Heart right ventricle (tissue), 16 donors: ENCODE results near the gene FZD1. TPM values are rescaled to one million over a fixed set of nuclear protein-coding genes. Genes with fewer than 3 reads are reported as not detected.

Experiments
- ATAC-seq, 8 donors: fragments of 200-7000 bp; cut with Tn5 transposase; one replicate each; pipeline ENCODE4 v1.9.1; 2020; ENCODE audit warnings: mild to moderate bottlenecking in 8 of 8, moderate library complexity in 8 of 8, moderate number of reproducible peaks in 1 of 8
- DNase-seq, 2 donors: peaks; one replicate each; pipeline ENCODE4 v3.0.0-alpha.2; 2020
- H3K27ac ChIP-seq, 10 donors: fragments of 200-600 bp; sonication (generic) in 2 of 10; one replicate each; pipeline versions ENCODE4 v1.5.0 to v1.8.0; 2020 to 2022; ENCODE audit warnings: mild to moderate bottlenecking in 3 of 10
- H3K27me3 ChIP-seq, 7 donors: fragments of 200-600 bp; one replicate each; pipeline ENCODE4 v1.8.0; 2021 to 2022; ENCODE audit warnings: mild to moderate bottlenecking in 2 of 7
- H3K36me3 ChIP-seq, 9 donors: fragments of 200-600 bp; sonication (generic) in 1 of 9; one replicate each; pipeline versions ENCODE4 v1.5.0 to v1.8.0; 2020 to 2022; ENCODE audit warnings: mild to moderate bottlenecking in 2 of 9
- H3K4me1 ChIP-seq, 9 donors: fragments of 200-600 bp; sonication (generic) in 1 of 9; one replicate each; pipeline versions ENCODE4 v1.5.0 to v1.8.0; 2020 to 2022; ENCODE audit warnings: mild to moderate bottlenecking in 4 of 9
- H3K4me3 ChIP-seq, 10 donors: fragments of 200-600 bp; sonication (generic) in 2 of 10; one replicate each; pipeline versions ENCODE4 v1.5.0 to v1.8.0; 2020 to 2022; ENCODE audit warnings: mild to moderate bottlenecking in 7 of 10, moderate library complexity in 2 of 10
- H3K9me3 ChIP-seq, 11 donors: fragments of 200-600 bp in 10 of 11; sonication (generic) in 2 of 11; one replicate each; pipeline versions ENCODE4 v1.5.0 to v1.8.0; 2013 to 2022; ENCODE audit warnings: mild to moderate bottlenecking in 2 of 11, control low read depth in 1 of 11, moderate library complexity in 1 of 11
- WGBS, 2 donors: extraction: QIAGEN DNeasy Blood & Tissue Kit; methylation state at CpG; one replicate each; pipeline ENCODE4 v1.1.7; 2013; ENCODE audit warnings: inconsistent platforms in 1 of 2; 5-methylcytosine and 5-hydroxymethylcytosine counted together
- intact Hi-C, 10 donors: fragments of 100-400 bp; cut with DNase I; formaldehyde crosslinking; loops; one replicate each; pipeline versions ENCODE4 v1.11.1 to v1.14.2; 2022
- polyA plus RNA-seq, 2 donors: library from polyadenylated mRNA; stranded (reverse); fragments of 200-250 nt; gene quantifications; one replicate each; pipeline ENCODE4 v1.2.3, GENCODE V29; 2013
- total RNA-seq, 10 donors: library from RNA; stranded (reverse); fragmentation: NEBNext Ultra II Directional in 3 of 10; extraction: Animal tissue kit (Norgen Biotek cat#: 25700) in 3 of 10; gene quantifications; one replicate each; pipeline versions ENCODE4 v1.2.1 to v1.2.4, GENCODE V29; 2021 to 2023
- TF ChIP-seq, protein P1 (sequence below), 9 donors: fragments of 200-600 bp; sonication (generic) in 2 of 9; IDR thresholded peaks; one replicate each; pipeline versions ENCODE4 v1.5.0 to v1.8.0; 2021 to 2022; ENCODE audit warnings: antibody characterized with exemption in 9 of 9, mild to moderate bottlenecking in 5 of 9, moderate library complexity in 1 of 9
- donor health status: Arrhythmogenic right ventricular cardiomyopathy.
- donor health status: ischemic (EF 13 %, LVEDD 7.1; RV severe dilation, severe dysfunction).
- donor health status: healthy with polysubstance abuse.
- donor health status: DM: no; HTN: yes; CAD: no.
- donor health status: DM: no; HTN: no; CAD: no.
- donor health status: ischemic (EF 25% LVEDD 6.9; RV normal size, moderate dysfunction).
- donor health status: ischemic (EF 25% LVEDD 5.7; RV mildly dilated, moderate dysfunction).
- donor health status: healthy.
- donor health status: DM: yes; HTN: yes; CAD: no.
- donor health status: Ischemic cardiomyopathy.
- donor health status: ischemic (EF 35%, LVEDD 5.7; RV mildly dilated, moderate dysfunction).
- donor health status: nonischemic (EF 11% LVEDD 7.7; RV severe dilation, severe dysfunction).
- donor health status: DM: yes; HTN: yes; CAD: no.
- donor health status: PGD.
- donor health status: ischemic (EF 29% LVEDD 5.4; RV normal size, mild dysfunction).
- donor health status: nonischemic (EF 23%, LVEDD 6.1; RV moderate dilation, normal function).

Gene FZD1
- total and polyA plus RNA-seq, 12 donors, result 3.8 to 36.0 (median 15.6) TPM

DNA sequence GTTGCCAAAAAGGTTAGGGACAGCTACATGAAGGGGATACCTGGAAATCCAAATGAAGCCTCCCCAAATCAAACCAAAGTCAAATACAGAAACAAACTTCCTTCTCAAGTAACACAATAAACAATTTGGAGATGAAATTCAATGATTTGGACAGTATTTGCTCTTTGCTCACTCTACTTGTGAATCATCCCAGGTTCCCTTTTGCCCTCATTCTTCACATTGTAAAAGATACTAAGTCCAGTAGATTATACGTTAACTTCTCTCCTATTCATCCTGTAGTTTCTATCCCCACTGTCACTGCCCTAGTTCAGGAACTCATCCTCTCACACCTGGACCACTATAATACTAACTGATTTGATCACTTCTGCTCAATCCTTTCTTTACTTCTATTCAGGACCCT lies 28.3 kb downstream of the FZD1 start:
- WGBS, 2 donors, result 97 to 100% methylated on average over 1 of the region's 1 CpG
- ATAC-seq, result no peak
- intact Hi-C loops, result loop anchor here in 1 of 10 donors (10.0 kb wide), 1 partner anchor 122 kb away; no protein-coding TSS in a partner anchor

DNA sequence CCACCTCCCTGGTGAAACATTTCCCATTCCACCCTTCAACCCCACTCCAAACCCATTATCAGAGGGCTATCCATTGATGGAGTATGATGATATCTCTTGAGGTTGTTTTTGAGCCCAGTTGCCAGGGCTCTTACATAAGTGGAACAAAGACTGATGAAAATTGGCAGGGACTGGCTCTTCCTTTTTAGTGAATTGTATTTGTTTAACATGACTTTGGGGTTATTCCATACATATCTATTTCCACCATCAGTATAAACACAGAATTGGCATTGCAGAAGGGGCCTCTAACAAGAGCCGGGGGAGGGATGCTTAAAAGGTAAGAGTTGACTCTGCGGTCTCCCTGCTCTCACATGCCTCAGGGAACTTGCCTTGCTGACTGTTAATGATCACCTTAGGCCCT lies 28.9 kb downstream of the FZD1 start:
- TF ChIP-seq, protein P1, sequence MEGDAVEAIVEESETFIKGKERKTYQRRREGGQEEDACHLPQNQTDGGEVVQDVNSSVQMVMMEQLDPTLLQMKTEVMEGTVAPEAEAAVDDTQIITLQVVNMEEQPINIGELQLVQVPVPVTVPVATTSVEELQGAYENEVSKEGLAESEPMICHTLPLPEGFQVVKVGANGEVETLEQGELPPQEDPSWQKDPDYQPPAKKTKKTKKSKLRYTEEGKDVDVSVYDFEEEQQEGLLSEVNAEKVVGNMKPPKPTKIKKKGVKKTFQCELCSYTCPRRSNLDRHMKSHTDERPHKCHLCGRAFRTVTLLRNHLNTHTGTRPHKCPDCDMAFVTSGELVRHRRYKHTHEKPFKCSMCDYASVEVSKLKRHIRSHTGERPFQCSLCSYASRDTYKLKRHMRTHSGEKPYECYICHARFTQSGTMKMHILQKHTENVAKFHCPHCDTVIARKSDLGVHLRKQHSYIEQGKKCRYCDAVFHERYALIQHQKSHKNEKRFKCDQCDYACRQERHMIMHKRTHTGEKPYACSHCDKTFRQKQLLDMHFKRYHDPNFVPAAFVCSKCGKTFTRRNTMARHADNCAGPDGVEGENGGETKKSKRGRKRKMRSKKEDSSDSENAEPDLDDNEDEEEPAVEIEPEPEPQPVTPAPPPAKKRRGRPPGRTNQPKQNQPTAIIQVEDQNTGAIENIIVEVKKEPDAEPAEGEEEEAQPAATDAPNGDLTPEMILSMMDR (IDR thresholded peaks at IDR 0.05), result no peak
- Histone ChIP-seq H3K9me3 (no peaks in the 10 kb centered on the region), H3K4me1 (no peaks in the 10 kb centered on the region), H3K27me3 (no peaks in the 10 kb centered on the region), H3K27ac (no peak overlapping the region), H3K4me3 (no peak overlapping the region), H3K36me3 (no peaks in the 10 kb centered on the region)
- WGBS, 2 donors, result 96 to 98% methylated on average over 2 of the region's 2 CpGs
- DNase-seq (no peak), ATAC-seq (no peak)
- intact Hi-C loops, result loop anchor here in 1 of 10 donors (10.0 kb wide), 1 partner anchor 122 kb away; no protein-coding TSS in a partner anchor

More for the DNA sequence above, 28.3 kb downstream of the FZD1 start:
- TF ChIP-seq, protein P1 (IDR thresholded peaks at IDR 0.05), result no peak
- Histone ChIP-seq H3K4me3 (no peak overlapping the region), H3K27ac (no peak overlapping the region), H3K9me3 (no peaks in the 10 kb centered on the region), H3K36me3 (no peaks in the 10 kb centered on the region), H3K4me1 (peaks cover 0 to 6% (median 0%) of the 10 kb centered on the region in 9 donors), H3K27me3 (no peaks in the 10 kb centered on the region)
- no peak for DNase-seq

DNA sequence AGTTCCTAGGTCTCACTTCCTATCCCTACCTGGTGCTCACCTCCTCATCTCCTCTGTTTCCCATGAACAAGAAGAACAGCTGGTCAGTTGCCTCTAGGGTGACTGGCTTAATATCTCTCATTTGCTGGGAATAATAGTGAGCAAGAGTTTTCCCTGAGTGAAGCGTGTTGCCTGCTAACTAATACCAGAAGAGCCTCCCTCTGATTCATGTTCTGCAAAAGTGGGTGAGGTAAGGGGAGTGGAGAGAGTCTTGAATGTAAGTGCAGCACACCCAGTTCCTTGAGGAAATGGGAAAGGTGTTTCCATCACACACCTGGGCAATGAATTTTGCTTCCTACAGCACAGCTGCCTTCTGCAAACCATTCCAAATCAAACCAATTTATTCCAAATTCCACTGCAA lies 29.6 kb downstream of the FZD1 start:
- TF ChIP-seq, protein P1 (IDR thresholded peaks at IDR 0.05), result no peak
- Histone ChIP-seq H3K9me3 (no peaks in the 10 kb centered on the region), H3K27ac (no peak overlapping the region), H3K27me3 (no peaks in the 10 kb centered on the region), H3K4me3 (no peak overlapping the region), H3K4me1 (peaks cover 0 to 4% (median 0%) of the 10 kb centered on the region in 9 donors), H3K36me3 (no peaks in the 10 kb centered on the region)
- ATAC-seq, result no peak
- intact Hi-C loops, result loop anchor here in 1 of 10 donors (10.0 kb wide), 1 partner anchor 121 kb away; no protein-coding TSS in a partner anchor
- 94 to 100% methylated on average over 1 of the region's 1 CpG for WGBS, 2 donors
- DNase-seq, result no peak

DNA sequence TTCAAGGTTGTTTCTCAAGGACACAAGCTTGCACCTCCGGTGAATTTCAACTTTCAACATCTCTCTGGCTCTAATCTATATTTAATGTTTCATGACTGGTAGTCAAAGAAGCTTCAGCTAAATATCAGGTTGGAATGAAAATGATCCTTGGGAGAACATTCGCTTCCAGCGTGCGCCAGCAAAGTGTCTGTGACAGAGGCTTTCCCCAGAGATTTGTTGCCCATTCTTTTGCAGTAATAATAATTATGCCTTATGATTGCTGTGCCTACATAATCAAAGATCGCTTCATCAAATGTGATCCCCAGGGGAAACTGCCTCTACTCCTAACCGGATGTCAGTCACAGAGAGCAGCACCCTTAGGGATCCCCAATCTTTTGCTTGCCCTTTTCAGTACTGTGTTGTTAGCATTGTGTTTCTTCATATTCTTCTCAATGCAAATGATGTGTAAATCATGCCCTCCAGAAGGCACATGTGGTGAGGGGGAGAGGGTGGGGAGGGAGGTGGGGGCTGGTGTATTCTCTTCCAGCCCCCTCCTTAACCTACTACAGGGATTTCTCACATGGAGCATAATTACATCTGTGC lies 30.5 kb downstream of the FZD1 start:
- DNase-seq, result no peak
- Histone ChIP-seq H3K27me3 (no peaks in the 10 kb centered on the region), H3K4me3 (no peak overlapping the region), H3K27ac (no peak overlapping the region), H3K4me1 (peaks cover 0 to 10% (median 0%) of the 10 kb centered on the region in 9 donors), H3K9me3 (no peaks in the 10 kb centered on the region), H3K36me3 (no peaks in the 10 kb centered on the region)
- intact Hi-C loops, result loop anchor here in 1 of 10 donors (10.0 kb wide), 1 partner anchor 120 kb away; no protein-coding TSS in a partner anchor
- ATAC-seq, result no peak
- TF ChIP-seq, protein P1 (IDR thresholded peaks at IDR 0.05), result no peak
- WGBS, 2 donors, result 68 to 71% methylated on average over 6 of the region's 6 CpGs
